NCI-H446 treated with DMSO at 0.1 percent for 48 hours (cell line): ENCODE results near the gene ARRDC5.
A peak's percentile ranks its signal among the peaks of the same experiment; 100 is the strongest.
"Not testable (repeated sequence)": the region's sequence is repeated elsewhere in the genome, so short reads cannot be mapped to it uniquely, and the experiment has no call there.

ENCODE experiments used
- DNase-seq: peaks from one replicate; lab custom pipeline; 2025; lab: John Stamatoyannopoulos, UW

ARRDC5 gene

GRCh38 chr19:4909897-4910593 is 7.3 kb upstream of the ARRDC5 start:
- DNase-seq: peak; percentile 89

GRCh38 chr19:4909156-4909896 is 6.6 kb upstream of the ARRDC5 start, which contains the start of gene UHRF1:
Gene UHRF1 (plus strand): TSS chr19:4909501. CDS start chr19:4910886, 1,385 bp downstream.
- peak; percentile 51 for DNase-seq

DNA sequence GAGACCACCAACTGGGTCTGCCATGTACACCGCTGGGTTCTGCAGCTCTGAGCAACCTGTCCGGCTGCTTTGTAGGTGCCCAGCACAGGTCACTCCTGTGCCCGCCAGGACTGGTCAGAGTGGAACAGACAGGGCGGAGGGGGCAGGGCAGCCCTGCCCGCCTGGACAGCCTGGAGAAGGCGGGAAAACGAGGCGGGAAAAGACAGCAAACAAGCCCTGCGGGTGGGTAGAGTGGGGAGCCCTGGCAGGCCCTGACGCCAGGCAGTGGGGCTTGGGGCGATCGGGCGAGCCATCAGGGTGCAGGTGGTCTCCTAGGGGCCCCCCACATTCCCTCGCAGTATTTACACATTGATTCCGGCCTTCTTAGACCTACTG is 6.1 kb upstream of the ARRDC5 start:
- DNase-seq: no peak

GRCh38 chr19:4908360-4908759 is 5.7 kb upstream of the ARRDC5 start:
- no peak for DNase-seq

DNA sequence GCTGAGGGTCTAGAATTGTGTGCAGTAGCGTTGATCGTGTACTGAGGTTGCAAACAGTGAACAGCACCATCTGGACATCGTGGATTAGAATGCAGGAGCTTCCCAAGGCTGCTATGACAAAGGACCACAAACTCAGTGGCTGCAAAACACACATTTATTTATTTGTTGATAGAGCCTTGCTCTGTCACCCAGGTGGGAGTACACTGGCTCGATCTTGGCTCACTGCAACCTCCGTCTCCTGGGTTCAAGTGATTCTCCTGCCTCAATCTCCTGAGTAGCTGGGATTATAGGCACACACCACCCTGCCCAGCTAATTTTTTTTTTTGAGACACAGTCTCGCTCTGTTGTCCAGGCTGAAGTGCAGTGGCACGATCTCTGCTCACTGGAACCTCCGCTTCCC is 4.3 kb upstream of the ARRDC5 start:
- DNase-seq: no peak

- DNase-seq: no peak
These were observed 1.8 kb upstream of the ARRDC5 start for GRCh38 chr19:4904481-4904880.

DNA sequence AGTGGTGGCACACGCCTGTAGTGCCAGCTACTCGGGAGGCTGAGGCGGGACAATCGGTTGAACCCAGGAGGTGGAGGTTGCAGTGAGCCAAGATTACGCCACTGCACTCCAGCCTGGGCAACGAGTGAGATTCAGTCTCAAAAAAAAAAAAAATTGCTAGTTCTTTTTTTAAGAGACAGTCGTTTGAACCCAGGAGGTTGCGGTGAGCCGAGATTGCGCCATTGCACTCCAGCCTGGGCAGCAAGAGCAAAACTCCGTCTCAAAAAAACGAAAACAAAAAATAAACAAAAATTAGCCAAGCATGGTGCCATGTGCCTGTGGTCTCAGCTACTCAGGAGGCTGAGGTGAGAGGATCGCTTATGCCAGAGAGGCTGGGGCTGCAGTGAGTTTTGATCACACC is 1.8 kb downstream of the ARRDC5 start:
- not testable (repeated sequence) for DNase-seq

DNA sequence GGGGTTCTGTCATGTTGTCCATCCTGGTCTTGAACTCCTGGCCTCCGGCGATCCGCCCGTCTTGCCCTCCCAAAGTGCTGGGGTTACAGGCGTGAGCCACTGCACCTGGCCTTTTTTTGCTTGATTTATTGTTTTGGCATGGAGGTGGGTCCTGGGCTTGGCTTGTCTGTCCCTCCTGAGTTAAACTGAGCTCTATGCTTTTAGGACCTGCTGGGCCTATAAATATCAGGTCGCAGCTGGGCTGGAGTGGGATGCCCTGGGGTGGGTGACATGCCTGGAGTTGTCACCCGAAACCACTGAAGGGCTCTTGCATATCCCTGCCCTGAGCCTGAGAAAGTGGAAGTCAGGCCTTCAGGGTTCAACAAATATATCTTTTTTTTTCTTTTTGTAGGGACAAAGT is 5.5 kb downstream of the ARRDC5 start:
- no peak for DNase-seq

- no peak for DNase-seq
These were observed 6.3 kb downstream of the ARRDC5 start for GRCh38 chr19:4896372-4896771.

DNA sequence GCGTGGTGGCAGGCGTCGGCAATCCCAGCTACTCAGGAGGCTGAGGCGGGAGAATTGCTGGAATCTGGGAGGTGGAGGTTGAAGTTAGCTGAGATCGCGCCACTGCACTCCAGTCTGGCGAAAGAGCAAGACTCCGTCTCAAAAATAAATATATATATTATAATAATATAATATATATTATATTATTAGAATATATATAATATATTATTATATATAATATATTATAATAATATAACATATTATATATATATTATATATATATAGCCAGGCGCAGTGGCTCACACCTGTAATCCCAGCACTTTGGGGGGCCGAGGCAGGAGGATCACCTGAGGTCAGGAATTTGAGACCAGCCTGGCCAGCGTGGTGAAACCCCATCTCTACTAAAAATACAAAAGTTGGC is 9.7 kb downstream of the ARRDC5 start:
- not testable (repeated sequence) for DNase-seq

DNA sequence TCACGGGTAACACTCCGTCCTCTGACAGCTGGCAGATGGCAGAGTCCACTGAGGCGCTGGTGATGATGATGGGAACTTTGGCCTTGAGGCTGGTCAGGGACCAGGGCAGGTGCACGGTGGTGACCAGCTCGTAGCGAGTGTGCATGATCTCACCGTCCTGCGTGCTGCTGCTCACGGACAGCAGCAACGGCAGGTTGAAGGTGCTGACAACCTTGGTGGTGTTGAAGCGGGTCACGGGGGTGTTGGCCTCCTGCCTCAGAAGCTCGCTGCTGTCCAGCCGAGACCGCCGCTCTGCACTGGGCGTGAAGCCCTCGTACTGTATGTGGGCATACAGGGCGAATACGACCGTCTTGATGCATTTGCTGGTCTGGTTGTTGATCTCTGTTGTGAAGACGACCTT is 11.6 kb downstream of the ARRDC5 start:
- no peak for DNase-seq

GRCh38 chr19:4889034-4889815 is 13.5 kb downstream of the ARRDC5 start:
- peak; percentile 73 for DNase-seq

- DNase-seq: not testable (repeated sequence)
These were observed 14.9 kb downstream of the ARRDC5 start for GRCh38 chr19:4887803-4888202.

GRCh38 chr19:4884993-4885392 is 17.7 kb downstream of the ARRDC5 start:
- DNase-seq: not testable (repeated sequence)

GRCh38 chr19:4882874-4883273 is 19.8 kb downstream of the ARRDC5 start:
- not testable (repeated sequence) for DNase-seq

DNA sequence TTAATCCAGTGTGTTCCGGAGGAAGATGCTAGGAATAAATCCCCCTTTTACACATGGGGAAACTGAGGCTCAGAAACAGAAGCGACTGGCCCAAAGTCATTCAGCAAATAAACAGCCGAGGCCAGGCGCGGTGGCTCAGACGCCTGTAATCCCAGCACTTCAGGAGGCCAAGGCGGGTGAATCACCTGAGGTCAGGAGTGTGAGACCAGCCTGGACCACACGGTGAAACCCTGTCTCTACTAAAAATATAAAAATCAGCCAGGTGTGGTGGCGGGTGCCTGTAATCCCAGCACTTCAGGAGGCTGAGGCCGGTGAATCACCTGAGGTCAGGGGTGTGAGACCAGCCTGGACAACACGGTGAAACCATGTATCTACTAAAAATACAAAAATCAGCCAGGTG is 23.7 kb downstream of the ARRDC5 start:
- DNase-seq: no peak

GRCh38 chr19:4878491-4878968 is 24.2 kb downstream of the ARRDC5 start:
- DNase-seq: no peak

DNA sequence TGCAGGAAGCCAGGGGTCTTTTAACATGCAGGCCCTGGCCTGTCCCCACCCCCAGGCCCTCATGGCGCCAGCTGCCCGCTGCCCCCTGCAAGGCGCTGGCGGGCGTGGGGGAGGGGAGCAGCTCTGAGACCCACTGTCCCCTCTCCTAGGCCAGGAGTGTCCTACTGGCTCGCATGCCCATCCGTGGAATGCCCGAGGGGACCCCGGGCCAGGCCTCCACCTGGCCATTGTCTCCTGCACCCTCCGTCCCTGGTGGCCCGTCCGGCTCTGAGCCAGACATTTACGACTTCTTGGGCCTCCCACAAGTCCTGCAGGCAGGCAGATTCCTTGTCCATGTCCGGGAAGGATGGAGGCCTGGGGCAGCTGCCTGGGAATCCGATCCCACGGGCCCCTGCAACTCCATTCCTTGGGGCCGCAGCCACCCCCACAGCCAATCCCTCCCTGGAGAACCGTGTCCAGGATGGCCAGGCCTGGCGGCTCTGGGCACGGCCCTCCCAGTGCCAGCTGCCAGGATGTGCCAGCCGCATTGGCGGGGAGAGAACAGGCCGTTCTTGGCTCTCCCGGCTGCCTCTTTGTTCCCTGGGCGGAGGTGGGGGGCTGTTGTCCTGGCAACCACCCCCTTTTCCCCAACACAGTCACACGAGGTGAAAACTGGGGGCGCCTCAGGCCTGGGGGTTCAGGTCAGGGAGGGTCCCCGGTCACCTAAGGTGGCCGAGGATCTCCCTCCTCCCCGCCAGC is 24.8 kb downstream of the ARRDC5 start:
- no peak for DNase-seq

GRCh38 chr19:4873930-4874329 is 28.8 kb downstream of the ARRDC5 start:
- no peak for DNase-seq

- no peak for DNase-seq
These were observed 31.0 kb downstream of the ARRDC5 start for GRCh38 chr19:4871711-4872110.

- DNase-seq: no peak
These were observed 32.5 kb downstream of the ARRDC5 start for GRCh38 chr19:4870025-4870700.
